GM23248 (cell line): ENCODE measurements around the gene LYRM4. TPM values are rescaled to one million over a fixed set of nuclear protein-coding genes. Genes with fewer than 3 reads are reported as not detected.

ENCODE experiments used
- DNase-seq: peaks from one replicate; pipeline ENCODE4 v3.0.0-alpha.2; 2015
- H2AFZ ChIP-seq: fragments of 200-600 bp; sonication (generic); 2 replicates; pipeline ENCODE4 v1.6.1; 2016; ENCODE audit warnings: antibody characterized with exemption
- H3F3A ChIP-seq: fragments of 200-600 bp; sonication (generic); 2 replicates; pipeline ENCODE4 v1.6.1; 2016; ENCODE audit warnings: mild to moderate bottlenecking, antibody characterized with exemption, mixed run types; ENCODE audit not compliant: insufficient read depth
- H3K27ac ChIP-seq: fragments of 200-600 bp; sonication (generic); 2 replicates; pipeline ENCODE4 v1.5.1; 2016; ENCODE audit warnings: mild to moderate bottlenecking
- H3K27me3 ChIP-seq: fragments of 200-600 bp; sonication (generic); replicated peaks from 2 replicates; pipeline ENCODE4 v1.6.1; 2016; ENCODE audit warnings: mild to moderate bottlenecking; ENCODE audit not compliant: insufficient read depth
- H3K36me3 ChIP-seq: fragments of 200-600 bp; sonication (generic); 2 replicates; pipeline ENCODE4 v1.6.1; 2016; ENCODE audit warnings: low read depth, mild to moderate bottlenecking
- H3K4me1 ChIP-seq: fragments of 200-600 bp; sonication (generic); 2 replicates; pipeline ENCODE4 v1.6.1; 2016; ENCODE audit warnings: mild to moderate bottlenecking; ENCODE audit not compliant: insufficient read depth
- H3K4me2 ChIP-seq: fragments of 200-600 bp; sonication (generic); one replicate; pipeline ENCODE4 v1.6.1; 2016; ENCODE audit warnings: mild to moderate bottlenecking; ENCODE audit not compliant: unreplicated experiment
- H3K4me3 ChIP-seq: fragments of 200-600 bp; sonication (generic); 2 replicates; pipeline ENCODE4 v1.5.1; 2016; ENCODE audit warnings: mild to moderate bottlenecking
- H3K79me2 ChIP-seq: fragments of 200-600 bp; sonication (generic); 2 replicates; pipeline ENCODE4 v1.6.1; 2016; ENCODE audit warnings: mild to moderate bottlenecking; ENCODE audit not compliant: insufficient read depth
- H3K9ac ChIP-seq: fragments of 200-600 bp; sonication (generic); 2 replicates; pipeline ENCODE4 v1.6.1; 2016; ENCODE audit warnings: mild to moderate bottlenecking
- H3K9me2 ChIP-seq: fragments of 200-600 bp; sonication (generic); 2 replicates; pipeline ENCODE4 v1.6.1; 2016; ENCODE audit warnings: mixed run types, mild to moderate bottlenecking, moderate library complexity; ENCODE audit not compliant: insufficient read depth
- H3K9me3 ChIP-seq: fragments of 200-600 bp; sonication (generic); one replicate; pipeline ENCODE4 v1.6.1; 2017; ENCODE audit warnings: low read depth
- H4K20me1 ChIP-seq: fragments of 200-600 bp; sonication (generic); 2 replicates; pipeline ENCODE4 v1.6.0; 2016; ENCODE audit not compliant: insufficient read depth
- EZH2 ChIP-seq: fragments of 200-600 bp; sonication (generic); IDR thresholded peaks from 2 replicates; pipeline ENCODE4 v1.6.1; 2018; ENCODE audit warnings: antibody characterized with exemption, mild to moderate bottlenecking; ENCODE audit not compliant: insufficient read depth, poor library complexity, severe bottlenecking
- EZH2phosphoT487 ChIP-seq: fragments of 200-600 bp; sonication (generic); IDR thresholded peaks from 2 replicates; pipeline ENCODE4 v1.6.1; 2018; ENCODE audit warnings: antibody characterized with exemption, moderate library complexity, mild to moderate bottlenecking, low read depth; ENCODE audit not compliant: insufficient read depth
- WGBS, 2 experiments: methylation state at CpG; one replicate each; pipeline ENCODE4 v1.1.6; 2015 to 2017; ENCODE audit warnings: low lambda C conversion rate in 2 of 2, low coverage in 1 of 2; ENCODE audit errors: missing lambda C conversion rate in 2 of 2; 5-methylcytosine and 5-hydroxymethylcytosine counted together
- in situ Hi-C: fragments of 300-500 bp; cut with MboI; formaldehyde crosslinking; loops from 2 replicates; pipeline ENCODE4 v1.15.0; 2020
- polyA plus RNA-seq: library from polyadenylated mRNA; unstranded; fragments of >200 nt; fragmentation: Nextera tagmentation; extraction: Ambion mirVana; gene quantifications from 2 replicates; pipeline ENCODE4 v1.2.1, GENCODE V29; 2016
- total RNA-seq: library from RNA; depleted of rRNA; stranded (reverse); fragments of >200 nt; shearing (Covaris generic); gene quantifications from 2 replicates; pipeline ENCODE4 v1.2.3, GENCODE V29; 2014

LYRM4 gene
- total and polyA plus RNA-seq, 2 experiments from 2014 or later: 27.1 to 28.0 TPM

DNA sequence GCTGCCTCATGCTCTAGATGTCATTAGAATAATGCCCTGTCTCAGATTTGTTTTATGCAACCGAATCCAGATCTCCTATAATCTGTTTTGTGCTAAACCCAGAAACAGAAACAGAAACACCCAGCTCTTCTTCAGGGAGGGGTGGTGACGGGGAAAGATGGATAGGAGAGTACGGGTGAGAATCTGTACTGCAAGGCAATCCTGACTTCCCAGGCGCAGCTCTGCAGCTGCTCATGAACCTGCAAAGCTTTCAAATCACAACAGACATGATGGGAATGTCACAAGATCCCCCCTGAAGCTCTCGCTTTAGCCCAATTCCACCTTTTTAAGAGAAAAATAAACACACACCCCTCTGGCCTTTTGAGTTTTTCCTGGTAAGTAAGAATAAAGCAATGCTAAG, 104.1 kb downstream of the LYRM4 start:
- no peak overlapping the region for H3K4me2 ChIP-seq

DNA sequence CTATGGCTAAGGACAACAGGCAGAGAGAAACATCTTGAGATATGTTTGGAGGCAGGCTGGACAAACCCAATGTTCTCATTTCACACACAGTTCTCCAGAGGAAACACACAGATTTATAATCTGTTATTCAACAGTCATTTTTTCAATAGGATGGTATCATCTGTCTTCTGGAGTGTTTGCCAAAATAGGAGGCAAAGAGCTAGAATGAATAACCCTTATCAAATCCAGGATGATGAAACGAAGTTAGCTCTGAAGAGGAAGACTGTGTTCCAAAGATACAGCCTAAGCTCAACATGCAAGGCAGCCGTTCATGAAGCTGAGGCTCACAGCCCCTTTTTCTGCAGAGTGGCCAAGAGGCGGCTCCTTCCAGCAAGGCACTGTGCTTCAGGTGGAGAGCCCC, 104.8 kb downstream of the LYRM4 start:
- H3K4me3 ChIP-seq: no peak overlapping the region
- no peaks in the 10 kb centered on the region for H3K27me3 ChIP-seq
- H3K9me2 ChIP-seq: no peaks in the 10 kb centered on the region
- no peaks in the 10 kb centered on the region for H3K9me3 ChIP-seq
- TF ChIP-seq EZH2phosphoT487 (no peak), EZH2 (no peak)
- no peak overlapping the region for H3K4me2 ChIP-seq
- H4K20me1 ChIP-seq: no peaks in the 10 kb centered on the region
- no peak for DNase-seq
- 0 out of 2 replicates have a peak, but pooled peaks cover 4% of the 10 kb centered on the region for H3K79me2 ChIP-seq
- H3K36me3 ChIP-seq: no peaks in the 10 kb centered on the region
- in situ Hi-C loops: no loop called here
- peaks cover 21% of the 10 kb centered on the region for H3F3A ChIP-seq
- WGBS, 2 experiments: 83 to 90% methylated on average over 3 of the region's 3 CpGs
- peaks cover 19% of the 10 kb centered on the region for H3K4me1 ChIP-seq
- no peak overlapping the region for H2AFZ ChIP-seq
- H3K9ac ChIP-seq: no peak overlapping the region
- no peak overlapping the region for H3K27ac ChIP-seq

More for the DNA sequence above, 104.1 kb downstream of the LYRM4 start:
- H3K4me3 ChIP-seq: no peak overlapping the region
- no peak for DNase-seq
- H3K36me3 ChIP-seq: no peaks in the 10 kb centered on the region
- H3K9me3 ChIP-seq: no peaks in the 10 kb centered on the region
- H3K27ac ChIP-seq: no peak overlapping the region
- 0 out of 2 replicates have a peak, but pooled peaks cover 4% of the 10 kb centered on the region for H3K79me2 ChIP-seq
- H2AFZ ChIP-seq: no peak overlapping the region
- H3K27me3 ChIP-seq: no peaks in the 10 kb centered on the region
- H4K20me1 ChIP-seq: no peaks in the 10 kb centered on the region
- TF ChIP-seq EZH2 (no peak), EZH2phosphoT487 (no peak)
- peaks cover 17% of the 10 kb centered on the region for H3F3A ChIP-seq
- 79 to 80% methylated on average over 5 of the region's 5 CpGs for WGBS, 2 experiments
- in situ Hi-C loops: no loop called here
- no peak overlapping the region for H3K9ac ChIP-seq
- H3K9me2 ChIP-seq: no peaks in the 10 kb centered on the region
- peaks cover 12% of the 10 kb centered on the region for H3K4me1 ChIP-seq

DNA sequence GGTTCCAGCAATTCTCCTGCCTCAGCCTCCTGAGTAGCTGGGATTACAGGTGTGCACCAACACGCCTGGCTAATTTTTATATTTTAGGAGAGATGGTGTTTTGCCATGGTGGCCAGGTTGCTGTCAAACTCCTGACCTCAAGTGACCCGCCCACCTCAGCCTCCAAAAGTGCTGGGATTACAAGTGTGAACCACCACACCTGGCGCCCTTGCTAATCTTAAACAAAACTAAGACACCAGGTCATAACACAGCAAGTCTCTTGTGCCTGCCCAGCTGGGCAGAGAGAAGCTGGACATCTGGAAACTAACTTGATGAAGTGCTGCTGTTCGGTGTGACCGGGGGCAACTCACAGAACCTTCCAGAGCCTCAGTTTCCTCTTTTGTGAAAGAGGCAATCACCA, 107.6 kb downstream of the LYRM4 start:
- WGBS, 2 experiments: 98 to 99% methylated on average over 5 of the region's 5 CpGs
- Histone ChIP-seq H3K9me2 (no peaks in the 10 kb centered on the region), H3K4me2 (no peak overlapping the region), H4K20me1 (no peaks in the 10 kb centered on the region), H2AFZ (no peak overlapping the region), H3K9ac (peak overlapping the region; percentile 76; the same call in 1 of the 2 replicates), H3K4me1 (peaks cover 22% of the 10 kb centered on the region), H3K27me3 (no peaks in the 10 kb centered on the region), H3K36me3 (no peaks in the 10 kb centered on the region), H3K9me3 (no peaks in the 10 kb centered on the region), H3K27ac (peak overlapping the region; percentile 93), H3K79me2 (0 out of 2 replicates have a peak, but pooled peaks cover 4% of the 10 kb centered on the region), H3F3A (peaks cover 21% of the 10 kb centered on the region), H3K4me3 (no peak overlapping the region)
- DNase-seq: no peak
- in situ Hi-C loops: no loop called here
- TF ChIP-seq EZH2phosphoT487: no peak
- TF ChIP-seq EZH2: no peak

DNA sequence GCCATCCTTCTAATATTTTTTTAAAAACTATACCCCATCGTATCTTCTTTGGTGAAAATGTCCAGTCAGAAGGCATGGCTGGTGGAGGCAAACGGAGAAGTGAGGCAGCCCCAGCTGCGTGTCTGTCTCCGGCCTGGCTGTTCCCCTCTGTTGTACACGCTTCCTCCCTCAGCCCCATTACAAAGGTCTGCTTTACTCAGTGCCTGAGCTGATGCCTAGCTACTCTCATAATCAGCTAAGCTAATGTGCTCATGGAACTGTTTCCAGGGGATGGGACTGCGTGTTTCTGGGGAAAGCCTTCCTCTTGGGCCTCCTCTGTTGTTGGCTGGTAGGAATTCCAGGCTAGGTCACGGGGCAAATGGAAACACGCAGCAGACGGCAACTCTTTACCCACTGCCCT, 108.3 kb downstream of the LYRM4 start:
- DNase-seq: no peak
- in situ Hi-C loops: no loop called here
- H3K4me1 ChIP-seq: peaks cover 22% of the 10 kb centered on the region
- 31 to 33% methylated on average over 9 of the region's 9 CpGs for WGBS, 2 experiments
- H3F3A ChIP-seq: peaks cover 21% of the 10 kb centered on the region
- peak overlapping the region; percentile 86 for H3K4me2 ChIP-seq
- no peaks in the 10 kb centered on the region for H3K36me3 ChIP-seq
- no peaks in the 10 kb centered on the region for H3K9me3 ChIP-seq
- H3K9me2 ChIP-seq: no peaks in the 10 kb centered on the region
- TF ChIP-seq EZH2phosphoT487 (no peak), EZH2 (no peak)
- H3K27ac ChIP-seq: peak overlapping the region; percentile 93
- peak overlapping the region; percentile 56 for H3K4me3 ChIP-seq
- peak overlapping the region; percentile 76 for H3K9ac ChIP-seq
- H2AFZ ChIP-seq: peak overlapping the region; percentile 68
- 0 out of 2 replicates have a peak, but pooled peaks cover 4% of the 10 kb centered on the region for H3K79me2 ChIP-seq
- H3K27me3 ChIP-seq: no peaks in the 10 kb centered on the region
- no peaks in the 10 kb centered on the region for H4K20me1 ChIP-seq

DNA sequence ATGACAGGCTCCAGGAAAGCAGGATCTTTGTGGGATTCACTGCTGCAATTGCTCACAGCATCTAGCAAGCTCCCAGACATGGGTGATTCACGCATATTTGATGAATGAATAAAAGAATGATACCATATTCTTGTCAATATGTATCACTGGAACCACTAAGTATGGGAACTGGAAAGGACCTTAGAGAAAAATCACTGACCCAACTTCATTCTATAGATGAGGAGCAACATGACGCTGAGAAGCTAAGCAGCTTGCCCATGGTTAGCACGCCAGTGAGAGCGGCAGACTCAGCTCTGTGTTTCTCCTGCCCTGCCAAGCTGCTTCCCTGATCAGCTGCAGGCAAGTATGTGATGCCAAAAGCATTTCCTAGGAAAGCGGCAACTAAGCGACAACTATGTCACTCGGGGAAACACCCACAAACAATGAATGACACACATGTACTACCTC, 108.8 kb downstream of the LYRM4 start:
- in situ Hi-C loops: no loop called here
- H3K9ac ChIP-seq: peak overlapping the region; percentile 76
- peak overlapping the region; percentile 93 for H3K27ac ChIP-seq

More for the DNA sequence above, 108.8 kb downstream of the LYRM4 start:
- Histone ChIP-seq H3K4me3 (peak overlapping the region; percentile 56), H3K4me1 (peaks cover 22% of the 10 kb centered on the region), H3K9me3 (no peaks in the 10 kb centered on the region), H2AFZ (peak overlapping the region; percentile 68), H3K36me3 (no peaks in the 10 kb centered on the region), H3K9me2 (no peaks in the 10 kb centered on the region), H3K79me2 (0 out of 2 replicates have a peak, but pooled peaks cover 4% of the 10 kb centered on the region), H3F3A (peaks cover 21% of the 10 kb centered on the region), H3K4me2 (peak overlapping the region; percentile 86), H4K20me1 (no peaks in the 10 kb centered on the region), H3K27me3 (no peaks in the 10 kb centered on the region)
- no peak for TF ChIP-seq EZH2phosphoT487
- no peak for TF ChIP-seq EZH2
- 1% methylated on average over 7 of the region's 7 CpGs for WGBS, 2 experiments
- peak; percentile 94 for DNase-seq
